RWPE2 (cell line): ENCODE results near the gene RASGEF1C.

Experiments
- ATAC-seq: fragments of 200-7000 bp; cut with Tn5 transposase; 3 replicates; pipeline ENCODE4 v1.9.1; 2021; ENCODE audit warnings: low read depth
- DNase-seq: peaks from one replicate; pipeline ENCODE4 v3.0.0-alpha.2; 2020; ENCODE audit warnings: low spot score
- H3K27ac ChIP-seq: fragments of 450-650 bp; 2 replicates; pipeline ENCODE4 v1.5.1; 2017; ENCODE audit warnings: mild to moderate bottlenecking; ENCODE audit not compliant: poor library complexity, severe bottlenecking
- H3K27me3 ChIP-seq: fragments of 250-450 bp; sonication (Bioruptor Pico); 2 replicates; pipeline ENCODE4 v1.5.1; 2021; ENCODE audit warnings: mild to moderate bottlenecking, moderate library complexity; ENCODE audit not compliant: insufficient read depth, poor library complexity, severe bottlenecking
- H3K36me3 ChIP-seq: fragments of 250-450 bp; sonication (Bioruptor Pico); 2 replicates; pipeline ENCODE4 v1.5.1; 2020; ENCODE audit warnings: low read depth, mild to moderate bottlenecking, moderate library complexity
- H3K4me1 ChIP-seq: fragments of 250-450 bp; sonication (Bioruptor Pico); 2 replicates; pipeline ENCODE4 v1.5.1; 2021; ENCODE audit warnings: mild to moderate bottlenecking, moderate library complexity; ENCODE audit not compliant: insufficient read depth, poor library complexity, severe bottlenecking
- H3K4me3 ChIP-seq: fragments of 250-450 bp; sonication (Bioruptor Pico); 2 replicates; pipeline ENCODE4 v1.5.1; 2021; ENCODE audit warnings: mild to moderate bottlenecking, moderate library complexity; ENCODE audit not compliant: severe bottlenecking
- H3K9me3 ChIP-seq: fragments of 250-450 bp; sonication (Bioruptor Pico); 2 replicates; pipeline ENCODE4 v1.5.1; 2021; ENCODE audit warnings: mild to moderate bottlenecking, moderate library complexity; ENCODE audit not compliant: severe bottlenecking
- TF ChIP-seq, protein P1 (sequence below): fragments of 450-650 bp; IDR thresholded peaks from one replicate; pipeline ENCODE4 v1.5.1; 2017; ENCODE audit warnings: mild to moderate bottlenecking, moderate library complexity; ENCODE audit not compliant: poor library complexity, severe bottlenecking

RASGEF1C gene

DNA sequence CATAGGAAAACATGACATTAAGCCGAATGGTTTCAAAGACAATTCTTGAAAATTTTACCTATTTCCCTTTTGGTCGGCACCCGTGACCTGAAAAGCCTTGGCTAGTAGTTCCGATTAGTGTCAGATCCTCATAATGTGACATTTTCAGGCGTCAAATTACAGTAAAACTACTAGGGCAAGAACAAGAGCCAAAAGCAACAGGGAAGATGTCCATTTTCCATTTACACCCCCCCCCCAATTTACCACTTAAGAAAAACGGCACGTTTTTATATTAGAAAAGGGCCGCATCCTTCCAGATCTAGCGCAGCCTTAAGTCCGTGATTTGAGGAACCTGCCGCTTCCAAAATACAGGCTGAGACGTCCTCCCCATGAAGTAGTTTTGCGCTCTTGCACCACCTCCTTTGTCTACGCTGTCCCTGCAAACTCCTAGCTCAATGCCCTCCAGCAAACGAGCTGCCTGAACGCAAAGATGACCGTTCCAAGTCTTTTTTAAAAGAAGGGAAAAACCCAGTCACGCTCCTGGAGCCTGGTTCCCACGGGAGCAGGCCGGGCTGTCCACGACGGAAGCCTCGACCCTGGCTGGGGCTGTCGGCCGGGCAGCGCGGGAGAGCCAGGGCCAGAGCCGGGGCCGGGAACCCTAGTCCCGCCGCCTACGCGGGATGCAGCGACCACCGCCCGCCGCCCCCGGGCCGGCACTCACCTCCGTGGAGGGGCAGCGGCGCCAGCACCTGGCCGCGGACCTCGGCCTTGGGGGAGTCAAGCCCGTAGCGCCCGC is 138.1 kb downstream of the RASGEF1C start:
- H3K27me3 ChIP-seq = no peaks in the 10 kb centered on the region
- no peak for DNase-seq
- H3K4me1 ChIP-seq = peaks cover 11% of the 10 kb centered on the region
- peak overlapping the region; percentile 95 for H3K4me3 ChIP-seq
- H3K27ac ChIP-seq = peak overlapping the region; percentile 47
- TF ChIP-seq, protein P1, sequence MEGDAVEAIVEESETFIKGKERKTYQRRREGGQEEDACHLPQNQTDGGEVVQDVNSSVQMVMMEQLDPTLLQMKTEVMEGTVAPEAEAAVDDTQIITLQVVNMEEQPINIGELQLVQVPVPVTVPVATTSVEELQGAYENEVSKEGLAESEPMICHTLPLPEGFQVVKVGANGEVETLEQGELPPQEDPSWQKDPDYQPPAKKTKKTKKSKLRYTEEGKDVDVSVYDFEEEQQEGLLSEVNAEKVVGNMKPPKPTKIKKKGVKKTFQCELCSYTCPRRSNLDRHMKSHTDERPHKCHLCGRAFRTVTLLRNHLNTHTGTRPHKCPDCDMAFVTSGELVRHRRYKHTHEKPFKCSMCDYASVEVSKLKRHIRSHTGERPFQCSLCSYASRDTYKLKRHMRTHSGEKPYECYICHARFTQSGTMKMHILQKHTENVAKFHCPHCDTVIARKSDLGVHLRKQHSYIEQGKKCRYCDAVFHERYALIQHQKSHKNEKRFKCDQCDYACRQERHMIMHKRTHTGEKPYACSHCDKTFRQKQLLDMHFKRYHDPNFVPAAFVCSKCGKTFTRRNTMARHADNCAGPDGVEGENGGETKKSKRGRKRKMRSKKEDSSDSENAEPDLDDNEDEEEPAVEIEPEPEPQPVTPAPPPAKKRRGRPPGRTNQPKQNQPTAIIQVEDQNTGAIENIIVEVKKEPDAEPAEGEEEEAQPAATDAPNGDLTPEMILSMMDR = no peak
- peak; percentile 57 for ATAC-seq
- no peaks in the 10 kb centered on the region for H3K9me3 ChIP-seq
- no peaks in the 10 kb centered on the region for H3K36me3 ChIP-seq

- no peak for ATAC-seq
- TF ChIP-seq, protein P1 = no peak
- no peak overlapping the region for H3K4me3 ChIP-seq
Measured at GRCh38 chr5:180069589-180070247, 139.3 kb downstream of the RASGEF1C start.

DNA sequence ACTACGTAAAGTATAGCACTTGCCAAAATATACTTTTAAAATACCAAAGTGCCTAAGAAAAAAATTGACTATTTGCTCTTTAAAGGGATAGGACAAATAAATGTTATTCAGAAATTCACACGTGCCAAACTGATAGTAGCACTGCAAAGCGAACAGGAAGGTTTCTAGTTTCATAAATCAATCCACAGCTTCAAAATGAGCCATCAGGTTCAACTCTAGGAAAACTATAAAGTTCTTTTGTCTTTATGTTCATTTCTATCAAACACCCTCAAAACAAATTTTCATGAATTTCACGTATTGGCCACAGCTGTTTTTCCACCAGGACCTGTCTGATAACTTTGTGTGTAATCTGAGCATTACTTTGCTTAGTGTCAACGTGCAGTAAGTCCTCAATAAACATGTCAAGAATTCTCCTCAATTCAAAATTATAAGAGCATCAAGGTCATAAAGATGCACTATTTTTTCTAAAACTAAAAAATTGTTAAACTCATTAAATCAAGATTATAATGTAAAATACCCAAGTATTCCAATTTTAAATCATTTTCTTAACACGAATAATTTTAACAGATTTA is 140.4 kb downstream of the RASGEF1C start:
- TF ChIP-seq, protein P1 = no peak
- no peak for ATAC-seq
- Histone ChIP-seq H3K27me3 (no peaks in the 10 kb centered on the region), H3K4me1 (peaks cover 11% of the 10 kb centered on the region), H3K9me3 (no peaks in the 10 kb centered on the region), H3K36me3 (no peaks in the 10 kb centered on the region), H3K27ac (no peak overlapping the region), H3K4me3 (no peak overlapping the region)
- no peak for DNase-seq

More at GRCh38 chr5:180069589-180070247, 139.3 kb downstream of the RASGEF1C start:
- Histone ChIP-seq H3K4me1 (peaks cover 11% of the 10 kb centered on the region), H3K9me3 (no peaks in the 10 kb centered on the region), H3K27me3 (no peaks in the 10 kb centered on the region), H3K27ac (no peak overlapping the region), H3K36me3 (no peaks in the 10 kb centered on the region)
- DNase-seq = no peak

DNA sequence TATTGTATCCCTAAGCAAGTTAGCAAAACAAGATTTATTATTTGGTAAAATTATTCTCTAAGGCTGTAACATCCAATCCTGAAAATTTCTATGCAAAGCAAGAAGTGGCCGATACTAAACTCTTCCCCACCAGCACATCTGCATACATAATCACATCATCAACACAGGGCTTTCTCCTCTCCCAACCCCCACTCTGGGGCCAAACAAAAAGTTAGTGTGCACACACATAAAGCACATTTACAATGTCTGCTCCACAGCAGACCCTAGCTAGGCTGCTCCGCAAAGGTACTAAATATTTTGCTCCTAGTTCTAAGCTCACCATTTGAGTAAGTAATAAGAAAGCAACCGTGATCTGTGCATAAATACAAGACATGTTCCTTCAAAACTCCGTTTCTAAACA is 141.0 kb downstream of the RASGEF1C start:
- no peak for ATAC-seq
- Histone ChIP-seq H3K36me3 (no peaks in the 10 kb centered on the region), H3K9me3 (no peaks in the 10 kb centered on the region), H3K27me3 (no peaks in the 10 kb centered on the region), H3K4me1 (peaks cover 11% of the 10 kb centered on the region), H3K4me3 (no peak overlapping the region), H3K27ac (no peak overlapping the region)
- TF ChIP-seq, protein P1 = no peak
- no peak for DNase-seq
